NCI-H2107 (cell line): ENCODE data around the gene SPDYE11.
"Not testable (repeated sequence)": the region's sequence is repeated elsewhere in the genome, so short reads cannot be mapped to it uniquely, and the experiment has no call there.

Experiments
- DNase-seq: peaks from one replicate; lab custom pipeline; 2025; lab: John Stamatoyannopoulos, UW

Gene SPDYE11

DNA sequence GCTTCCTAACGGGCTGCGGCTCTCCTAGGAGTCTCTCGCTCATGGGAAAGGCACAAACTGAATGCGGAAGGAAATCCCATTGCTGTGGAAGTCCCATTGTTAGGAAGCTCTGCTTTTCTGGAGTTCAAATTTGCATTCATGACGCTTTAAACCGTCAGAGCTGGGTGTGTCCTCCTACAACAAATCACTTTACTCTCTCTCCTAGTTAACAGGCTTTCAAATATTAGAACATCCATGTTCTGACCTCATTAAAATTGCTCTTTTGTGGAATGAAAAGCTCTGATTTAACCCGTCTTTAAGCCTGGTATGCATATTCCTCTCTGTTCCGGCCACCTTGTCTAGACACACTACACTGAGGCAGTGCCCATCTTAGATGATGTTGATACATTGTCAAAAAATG is at the start of gene SPDYE11:
TSS of gene SPDYE11 (minus strand) at position 101 of the 400 bp plus-strand sequence. CDS start 1,800 bp downstream, outside the sequence.
- DNase-seq: not testable (repeated sequence)

GRCh38 chr7:73085938-73086337 is 28.2 kb upstream of the SPDYE11 start, which contains the start of gene SPDYE9:
Gene SPDYE9 (minus strand): TSS chr7:73086038. CDS start chr7:73084238, 1,800 bp downstream.
- DNase-seq: not testable (repeated sequence)

GRCh38 chr7:73029666-73030065 is 28.0 kb downstream of the SPDYE11 start, which contains the start of gene SPDYE8:
Gene SPDYE8 (minus strand): TSS chr7:73029766. CDS start chr7:73027966, 1,800 bp downstream.
- DNase-seq: not testable (repeated sequence)

DNA sequence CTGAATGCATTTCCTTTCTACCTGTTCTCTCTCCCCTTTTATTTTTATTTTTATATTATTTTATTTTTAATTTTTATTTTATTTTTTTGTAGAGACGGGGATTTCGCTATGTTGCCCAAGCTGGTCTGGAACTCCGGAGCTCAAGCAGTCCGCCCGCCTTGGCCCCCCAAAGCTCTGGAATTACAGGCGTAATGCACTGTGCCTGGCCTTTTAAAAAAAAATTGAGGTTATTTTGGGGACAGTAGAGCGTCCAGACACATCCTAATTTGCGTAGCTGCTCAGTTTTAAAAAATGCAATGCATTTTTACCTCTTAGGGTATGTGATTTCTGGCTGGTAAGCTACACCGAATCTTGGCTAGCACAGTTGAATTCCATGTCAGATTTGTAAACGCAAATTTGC is 51.2 kb downstream of the SPDYE11 start:
- DNase-seq: not testable (repeated sequence)

DNA sequence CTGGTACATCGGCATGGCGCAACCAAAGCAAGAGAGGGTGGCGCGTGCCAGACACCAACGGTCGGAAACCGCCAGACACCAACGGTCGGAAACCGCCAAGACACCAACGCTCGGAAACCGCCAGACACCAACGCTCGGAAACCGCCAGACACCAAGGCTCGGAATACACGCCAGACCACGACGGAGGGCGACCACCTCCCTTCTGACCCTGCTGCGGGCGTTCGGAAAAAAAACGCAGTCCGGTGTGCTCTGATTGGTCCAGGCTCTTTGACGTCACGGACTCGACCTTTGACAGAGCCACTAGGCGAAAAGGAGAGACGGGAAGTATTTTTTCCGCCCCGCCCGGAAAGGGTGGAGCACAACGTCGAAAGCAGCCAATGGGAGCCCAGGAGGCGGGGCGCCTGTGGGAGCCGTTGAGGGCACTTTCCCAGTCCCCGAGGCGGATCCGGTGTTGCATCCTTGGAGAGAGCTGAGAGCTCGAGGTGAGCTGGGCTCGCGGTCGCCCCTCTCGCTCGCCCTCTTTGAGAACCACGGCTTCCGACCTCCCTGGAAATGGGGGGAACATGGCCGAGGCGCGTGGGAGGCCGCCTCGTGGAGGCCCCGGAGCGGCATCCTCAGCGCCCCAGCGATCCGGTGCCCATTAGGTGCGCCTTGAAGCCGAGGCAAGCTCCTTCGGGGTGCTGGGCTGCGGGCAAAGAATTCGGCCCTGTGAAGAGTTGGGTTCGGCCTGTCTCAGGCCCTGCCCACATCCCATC is 51.8 kb downstream of the SPDYE11 start:
- DNase-seq: not testable (repeated sequence)

DNA sequence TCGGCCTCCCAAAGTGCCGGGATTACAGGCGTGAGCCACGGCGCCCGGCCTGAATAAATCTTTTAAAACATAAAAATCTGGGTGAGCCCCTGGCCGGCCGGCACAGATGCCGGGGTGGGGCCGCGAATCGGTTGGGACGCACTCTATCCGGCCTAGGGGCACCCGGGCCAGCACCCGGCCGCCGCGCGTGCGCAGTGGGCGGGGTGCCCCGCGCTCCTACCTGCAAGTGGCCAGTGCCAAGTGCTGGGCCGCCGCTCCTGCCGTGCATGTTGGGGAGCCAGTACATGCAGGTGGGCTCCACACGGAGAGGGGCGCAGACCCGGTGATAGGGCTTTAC is 52.4 kb downstream of the SPDYE11 start:
- not testable (repeated sequence) for DNase-seq

DNA sequence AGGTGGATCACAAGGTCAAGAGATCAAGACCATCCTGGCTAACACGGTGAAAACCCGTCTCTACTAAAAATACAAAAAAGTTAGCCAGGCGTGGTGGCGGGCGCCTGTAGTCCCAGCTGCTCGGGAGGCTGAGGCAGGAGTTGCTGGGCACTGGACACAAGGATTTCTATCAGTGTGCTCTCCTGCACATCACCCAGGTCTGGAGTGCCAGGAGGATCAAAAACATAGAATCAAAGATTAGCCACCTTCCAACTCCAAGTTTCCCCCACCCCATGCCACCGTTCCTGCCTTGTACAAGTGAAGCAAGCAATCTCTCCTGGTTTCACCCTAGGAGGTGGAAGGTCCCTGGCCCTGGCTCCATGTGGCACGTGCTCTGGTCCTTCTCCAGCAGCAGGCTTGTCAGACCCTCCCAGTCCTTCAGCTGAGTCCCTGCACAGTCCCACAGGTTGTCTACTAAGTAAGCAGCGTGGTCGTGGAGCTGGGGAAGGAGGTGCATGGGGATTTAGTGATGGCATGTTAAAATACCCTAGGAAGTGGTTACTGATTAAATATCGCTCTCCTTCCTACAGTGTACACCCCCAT is 59.7 kb downstream of the SPDYE11 start:
- DNase-seq: not testable (repeated sequence)
